Testis (tissue), 2 donors: ENCODE measurements around the gene NUTM2B.
"Not testable (repeated sequence)": the region's sequence is repeated elsewhere in the genome, so short reads cannot be mapped to it uniquely, and the experiment has no call there.

Experiments
- POLR2A ChIP-seq: fragments of 450-650 bp; IDR thresholded peaks from one replicate; pipeline ENCODE4 v1.6.1; 2017; ENCODE audit warnings: antibody characterized with exemption, mild to moderate bottlenecking, moderate library complexity
- TF ChIP-seq, protein P1 (sequence below), 3 experiments: fragments of 450-650 bp in 2 of 3; fragments of 200-600 bp in 1 of 3; sonication (generic) in 1 of 3; IDR thresholded peaks; one replicate each; pipeline ENCODE4 v1.5.1; 2016 to 2019; ENCODE audit warnings: antibody characterized with exemption in 3 of 3, mild to moderate bottlenecking in 2 of 3, moderate library complexity in 1 of 3

- not testable (repeated sequence) for TF ChIP-seq POLR2A
- TF ChIP-seq, protein P1, sequence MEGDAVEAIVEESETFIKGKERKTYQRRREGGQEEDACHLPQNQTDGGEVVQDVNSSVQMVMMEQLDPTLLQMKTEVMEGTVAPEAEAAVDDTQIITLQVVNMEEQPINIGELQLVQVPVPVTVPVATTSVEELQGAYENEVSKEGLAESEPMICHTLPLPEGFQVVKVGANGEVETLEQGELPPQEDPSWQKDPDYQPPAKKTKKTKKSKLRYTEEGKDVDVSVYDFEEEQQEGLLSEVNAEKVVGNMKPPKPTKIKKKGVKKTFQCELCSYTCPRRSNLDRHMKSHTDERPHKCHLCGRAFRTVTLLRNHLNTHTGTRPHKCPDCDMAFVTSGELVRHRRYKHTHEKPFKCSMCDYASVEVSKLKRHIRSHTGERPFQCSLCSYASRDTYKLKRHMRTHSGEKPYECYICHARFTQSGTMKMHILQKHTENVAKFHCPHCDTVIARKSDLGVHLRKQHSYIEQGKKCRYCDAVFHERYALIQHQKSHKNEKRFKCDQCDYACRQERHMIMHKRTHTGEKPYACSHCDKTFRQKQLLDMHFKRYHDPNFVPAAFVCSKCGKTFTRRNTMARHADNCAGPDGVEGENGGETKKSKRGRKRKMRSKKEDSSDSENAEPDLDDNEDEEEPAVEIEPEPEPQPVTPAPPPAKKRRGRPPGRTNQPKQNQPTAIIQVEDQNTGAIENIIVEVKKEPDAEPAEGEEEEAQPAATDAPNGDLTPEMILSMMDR (IDR thresholded peaks at IDR 0.05), result not testable (repeated sequence)
These were observed 45.5 kb downstream of the NUTM2B start for GRCh38 chr10:79748510-79748909.
